Measurements from ENCODE around the gene UGT1A8.

The UGT1A8 gene

GRCh38 chr2:233803292-233803911, 186.0 kb downstream of the UGT1A8 start:
- no peak for DNase-seq

- no peak for DNase-seq
Measured at GRCh38 chr2:233803994-233804393, 186.6 kb downstream of the UGT1A8 start.

- DNase-seq: no peak
Measured at GRCh38 chr2:233807215-233807865, 189.9 kb downstream of the UGT1A8 start.

- no peak for DNase-seq
Measured at GRCh38 chr2:233807966-233808935, 190.8 kb downstream of the UGT1A8 start.

- no peak for DNase-seq
Measured at GRCh38 chr2:233810385-233810784, 193.0 kb downstream of the UGT1A8 start.

- no peak for DNase-seq
Measured at GRCh38 chr2:233811087-233811486, 193.7 kb downstream of the UGT1A8 start.

- no peak for DNase-seq
Measured at GRCh38 chr2:233811732-233812131, 194.3 kb downstream of the UGT1A8 start.

- no peak for DNase-seq
Measured at GRCh38 chr2:233813236-233814055, 196.0 kb downstream of the UGT1A8 start.

- no peak for DNase-seq
Measured at GRCh38 chr2:233814056-233814835, 196.8 kb downstream of the UGT1A8 start.

GRCh38 chr2:233815861-233816260, 198.4 kb downstream of the UGT1A8 start:
- no peak for DNase-seq

- DNase-seq: no peak
Measured at GRCh38 chr2:233816334-233816733, 198.9 kb downstream of the UGT1A8 start.

GRCh38 chr2:233816771-233817170, 199.3 kb downstream of the UGT1A8 start:
- DNase-seq: no peak

- no peak for DNase-seq
Measured at GRCh38 chr2:233817361-233817911, 200.0 kb downstream of the UGT1A8 start.

- no peak for DNase-seq
Measured at GRCh38 chr2:233817995-233818638, 200.7 kb downstream of the UGT1A8 start.

GRCh38 chr2:233818639-233819621, 201.5 kb downstream of the UGT1A8 start:
- no peak for DNase-seq

- DNase-seq: no peak
Measured at GRCh38 chr2:233819884-233820773, 202.7 kb downstream of the UGT1A8 start.

- DNase-seq: no peak
Measured at GRCh38 chr2:233820774-233821105, 203.3 kb downstream of the UGT1A8 start.

GRCh38 chr2:233821196-233821595, 203.8 kb downstream of the UGT1A8 start:
- no peak for DNase-seq

- DNase-seq: no peak
Measured at GRCh38 chr2:233821709-233822100, 204.3 kb downstream of the UGT1A8 start.

Measured in CD4-positive, alpha-beta T cell treated with Interleukin-4 for 4 hours (primary cell).